DMS79 treated with DMSO at 0.1 percent for 48 hours (cell line): ENCODE results near the gene LHX2.
"Not testable (repeated sequence)": the region's sequence is repeated elsewhere in the genome, so short reads cannot be mapped to it uniquely, and the experiment has no call there.

Source experiments
- DNase-seq: peaks from one replicate; lab custom pipeline; 2025; lab: John Stamatoyannopoulos, UW

The LHX2 gene

GRCh38 chr9:124011460-124012301 lies at the start of gene LHX2:
TSS of gene LHX2 (plus strand) at chr9:124011768. CDS start at chr9:124012349, 581 bp downstream.
- DNase-seq: peak; percentile 94

DNA sequence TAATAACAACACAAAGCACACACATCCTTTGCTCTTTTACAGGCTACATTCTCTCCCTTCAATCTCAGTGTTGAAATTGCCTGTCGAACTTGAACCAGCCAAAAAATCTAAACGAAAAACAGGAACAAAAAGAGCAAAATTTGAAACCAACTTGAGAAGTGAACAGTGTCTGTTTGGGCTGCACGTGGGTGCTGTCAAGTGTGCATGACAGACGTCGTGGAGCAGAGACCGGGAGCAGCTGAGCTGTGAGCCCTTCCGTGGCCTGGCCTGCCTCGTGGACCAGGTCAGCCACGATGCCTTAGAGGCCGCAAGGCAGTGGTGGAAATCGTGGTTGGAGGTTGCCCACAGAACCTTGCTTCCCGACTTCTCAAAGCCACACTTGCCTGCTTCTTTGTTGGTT lies 46.8 kb upstream of the LHX2 start:
- no peak for DNase-seq

- no peak for DNase-seq
Observed at GRCh38 chr9:123965801-123966686, 45.5 kb upstream of the LHX2 start.

DNA sequence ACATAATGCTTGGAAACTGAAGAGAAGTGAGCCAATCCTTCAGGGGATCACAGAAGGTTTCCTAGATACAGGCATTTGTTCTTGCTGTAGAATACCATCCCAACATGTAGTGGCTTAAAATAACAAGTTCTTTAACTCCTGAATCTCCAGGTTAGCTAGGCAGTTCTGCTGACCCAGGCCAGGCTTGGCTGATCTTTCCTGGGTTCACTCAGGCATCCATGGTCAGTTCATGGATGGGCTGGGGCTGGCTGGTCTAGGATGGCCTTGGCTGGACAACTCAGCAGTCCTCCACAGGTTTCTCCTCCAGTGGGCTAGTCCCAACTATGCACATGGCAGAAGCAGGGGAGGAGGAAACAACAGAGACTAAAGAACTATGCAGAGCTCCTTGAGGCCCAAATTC lies 44.2 kb upstream of the LHX2 start:
- no peak for DNase-seq

- no peak for DNase-seq
Observed at GRCh38 chr9:123972618-123973017, 39.0 kb upstream of the LHX2 start.

GRCh38 chr9:123973590-123974223 lies 37.9 kb upstream of the LHX2 start:
- DNase-seq: no peak

DNA sequence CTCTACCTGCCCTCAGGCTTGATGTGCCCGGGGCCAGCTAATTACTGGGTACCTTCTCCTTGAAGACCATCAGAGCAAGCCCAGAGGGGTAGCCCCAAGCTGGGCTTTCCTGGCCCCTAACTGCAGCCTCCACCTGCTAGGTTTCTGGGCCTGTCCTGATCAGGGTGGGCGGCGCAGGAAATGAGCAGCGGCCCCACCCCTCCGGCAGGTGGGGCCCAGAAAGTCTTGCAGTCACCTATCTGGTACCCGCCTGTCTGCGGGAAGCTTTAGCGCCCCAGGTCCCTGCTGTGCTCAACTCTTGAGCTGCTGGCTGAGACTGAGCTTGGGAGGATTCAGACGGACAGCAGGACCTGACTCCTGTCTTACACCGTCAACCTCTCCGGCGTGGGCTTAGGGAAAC lies 37.1 kb upstream of the LHX2 start:
- no peak for DNase-seq

DNA sequence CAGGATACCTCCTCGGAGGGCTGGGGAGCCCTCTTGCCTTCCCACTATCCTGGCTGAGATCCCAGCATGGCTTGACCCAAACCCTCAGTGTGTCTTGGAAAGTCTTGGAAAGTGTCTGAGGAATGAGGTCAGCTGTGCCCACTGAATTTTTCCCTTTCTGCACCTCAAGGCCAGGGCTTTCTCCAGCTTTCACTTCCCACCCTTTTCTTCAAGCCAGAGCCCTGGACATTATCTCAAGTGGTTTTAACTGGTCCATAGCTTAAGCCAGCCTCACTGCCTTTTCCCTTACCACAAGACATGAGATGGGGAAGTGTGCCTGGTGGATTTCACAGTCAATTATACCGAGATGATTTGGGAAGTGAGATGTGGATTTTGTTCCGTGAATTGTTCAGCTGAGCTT lies 35.7 kb upstream of the LHX2 start:
- DNase-seq: no peak

GRCh38 chr9:123976579-123976978 lies 35.0 kb upstream of the LHX2 start:
- DNase-seq: not testable (repeated sequence)

DNA sequence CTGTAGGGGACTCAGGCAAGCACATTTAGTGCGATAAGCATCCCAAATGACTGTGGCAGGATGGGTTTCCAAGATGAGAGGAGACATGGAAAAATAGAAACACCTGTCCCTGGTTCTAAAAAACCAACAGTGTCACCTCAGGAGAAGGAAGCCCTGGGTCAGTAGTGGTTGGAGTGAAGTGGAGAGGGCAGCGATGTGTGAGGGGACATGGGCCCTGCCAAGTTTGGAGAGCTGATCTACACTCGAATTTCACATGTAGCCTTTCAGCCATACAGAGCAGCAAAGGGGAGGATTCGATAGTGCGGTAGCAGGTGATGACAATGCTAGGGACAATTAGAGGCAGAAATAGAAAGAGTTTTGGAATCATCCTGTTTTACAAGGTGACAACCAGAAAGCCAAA lies 32.6 kb upstream of the LHX2 start:
- peak; percentile 80 for DNase-seq

DNA sequence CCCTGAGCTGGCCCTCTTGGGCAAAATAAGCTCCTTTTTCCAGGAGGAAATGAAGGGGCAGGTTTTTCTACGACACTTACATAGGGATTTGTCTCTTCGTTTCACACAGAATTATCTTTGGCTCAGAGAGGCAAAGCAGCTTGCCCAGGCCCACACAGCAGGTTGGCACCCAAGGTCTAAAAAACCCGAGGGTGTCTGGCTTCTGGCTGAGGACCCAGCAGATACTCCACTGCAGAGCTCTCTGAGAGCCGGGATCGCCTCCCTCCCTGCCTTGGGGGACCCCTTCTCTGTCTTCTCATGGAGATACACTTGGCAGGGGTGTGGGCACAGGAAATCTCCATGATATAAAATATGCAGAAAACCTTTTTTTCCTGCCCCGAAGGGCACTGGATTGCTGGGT lies 29.0 kb upstream of the LHX2 start:
- DNase-seq: no peak

GRCh38 chr9:123983047-123983446 lies 28.5 kb upstream of the LHX2 start:
- DNase-seq: no peak

DNA sequence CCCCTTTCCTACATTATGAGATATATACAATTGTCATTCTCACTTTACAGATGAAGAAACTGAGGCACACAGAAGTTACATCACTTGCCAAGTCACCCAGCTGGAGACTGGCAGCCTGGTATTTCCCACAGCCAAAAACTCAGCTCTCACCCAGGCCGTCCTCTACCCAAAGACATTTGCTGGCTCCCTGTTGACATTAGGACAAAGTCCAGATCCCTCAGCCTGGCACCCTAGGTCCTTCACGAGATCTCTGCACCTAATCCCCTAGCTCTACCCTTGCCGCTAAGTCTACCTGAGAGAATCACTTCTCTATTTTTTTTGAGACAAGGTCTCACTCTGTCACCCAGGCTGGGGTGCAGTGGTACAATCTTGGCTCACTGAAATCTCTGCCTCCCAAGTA lies 26.8 kb upstream of the LHX2 start:
- no peak for DNase-seq

DNA sequence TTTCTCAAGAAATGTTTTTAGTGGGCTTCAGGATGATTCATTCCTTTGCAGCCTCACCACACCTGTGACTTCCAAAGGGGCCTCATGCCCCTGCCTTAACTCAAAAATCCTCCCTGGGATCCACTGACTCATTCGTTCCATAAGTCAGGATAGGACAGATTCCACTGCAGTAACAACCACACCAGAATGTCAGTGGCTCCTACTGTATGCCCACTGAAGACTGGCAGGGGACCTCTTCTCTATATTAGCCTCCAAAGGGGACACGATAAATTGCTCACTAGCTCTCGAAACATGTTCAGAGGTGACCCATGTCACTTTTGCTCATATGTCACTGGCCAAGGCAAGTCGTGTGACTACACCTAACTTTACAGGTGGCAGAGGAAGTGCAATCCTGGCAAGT lies 25.7 kb upstream of the LHX2 start:
- DNase-seq: no peak

GRCh38 chr9:123990427-123990826 lies 21.1 kb upstream of the LHX2 start:
- DNase-seq: no peak

DNA sequence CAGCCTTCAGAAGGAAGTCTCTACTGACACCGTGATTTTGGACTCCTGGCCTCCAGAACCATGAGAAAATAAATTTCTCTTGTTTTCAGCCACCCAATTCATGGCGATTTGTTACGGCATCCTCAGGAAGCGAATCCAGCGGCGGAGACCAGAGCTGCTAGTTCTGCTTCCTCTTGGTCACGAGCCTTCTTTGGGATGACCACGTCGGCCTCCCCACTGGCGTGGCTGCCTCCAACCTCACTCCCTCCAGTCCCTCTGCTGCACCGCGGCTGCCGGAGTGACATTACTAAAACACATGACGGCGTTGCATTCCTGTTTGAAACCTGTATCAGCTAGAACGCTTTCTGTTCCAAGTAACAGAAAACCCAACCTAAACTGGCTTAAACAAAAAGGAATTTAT lies 18.9 kb upstream of the LHX2 start:
- not testable (repeated sequence) for DNase-seq

DNA sequence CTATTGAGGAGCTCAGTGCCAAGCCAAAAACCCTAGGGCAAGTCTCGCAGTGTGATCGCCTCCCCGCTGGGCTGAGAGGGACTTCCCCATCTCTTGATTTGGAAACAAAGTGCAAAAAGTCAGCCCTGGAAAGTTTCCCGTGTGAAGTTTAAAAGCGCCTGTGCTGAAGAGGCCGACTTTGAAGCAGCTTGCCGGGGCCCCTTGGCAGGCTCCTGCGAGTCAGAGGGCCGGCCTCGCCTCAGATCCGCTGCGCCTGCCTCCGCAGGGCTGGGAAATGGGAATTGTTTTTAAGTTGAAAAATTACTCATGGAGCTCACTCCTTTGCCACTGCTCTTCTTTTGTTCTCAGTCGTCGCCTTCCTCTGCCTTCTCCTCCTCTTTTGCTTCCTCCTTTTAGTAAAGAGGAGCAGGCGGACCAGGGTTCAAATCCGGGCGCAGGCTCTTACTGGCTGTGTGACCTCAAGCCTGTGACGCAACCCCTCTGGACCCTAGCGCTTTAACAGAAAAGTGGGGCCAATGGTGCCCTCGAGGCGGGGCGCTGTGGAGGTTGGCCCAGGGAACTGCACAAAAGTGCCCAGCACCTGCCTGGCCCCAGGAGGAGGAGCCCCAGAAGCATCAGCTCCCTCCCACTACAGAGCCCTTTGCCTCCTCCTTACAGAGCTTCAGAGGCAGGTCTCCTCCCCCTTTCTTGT lies 14.7 kb upstream of the LHX2 start:
- DNase-seq: no peak

DNA sequence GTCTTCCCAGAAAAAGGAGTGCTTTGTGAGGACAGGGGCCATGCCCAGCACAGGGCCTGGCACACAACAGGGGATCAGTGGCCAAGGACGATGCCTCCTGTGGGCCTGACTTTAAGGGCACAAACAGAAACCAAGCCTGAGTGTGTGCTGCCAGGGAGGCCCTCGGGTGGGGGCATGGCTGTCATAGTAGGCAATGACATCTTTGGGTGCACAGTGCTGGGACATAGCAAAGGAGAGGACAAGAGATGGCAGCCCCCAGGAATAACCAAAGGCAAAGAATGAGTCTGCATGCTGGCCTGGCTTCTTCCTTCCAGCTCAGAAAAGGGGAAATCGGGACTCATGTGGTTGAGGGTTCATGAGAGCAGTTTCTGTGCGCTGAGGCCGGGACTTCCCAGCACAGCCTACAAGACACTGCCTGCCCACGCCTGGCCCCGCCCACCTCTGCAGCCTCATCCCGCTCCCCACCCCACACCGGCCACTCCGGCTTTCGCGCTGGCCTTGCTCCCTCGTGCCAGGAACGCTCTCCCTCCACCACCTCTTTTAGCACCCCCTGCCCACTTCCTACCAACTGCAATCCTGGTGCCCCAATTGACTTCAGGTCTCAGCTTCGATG lies 13.8 kb upstream of the LHX2 start:
- no peak for DNase-seq

DNA sequence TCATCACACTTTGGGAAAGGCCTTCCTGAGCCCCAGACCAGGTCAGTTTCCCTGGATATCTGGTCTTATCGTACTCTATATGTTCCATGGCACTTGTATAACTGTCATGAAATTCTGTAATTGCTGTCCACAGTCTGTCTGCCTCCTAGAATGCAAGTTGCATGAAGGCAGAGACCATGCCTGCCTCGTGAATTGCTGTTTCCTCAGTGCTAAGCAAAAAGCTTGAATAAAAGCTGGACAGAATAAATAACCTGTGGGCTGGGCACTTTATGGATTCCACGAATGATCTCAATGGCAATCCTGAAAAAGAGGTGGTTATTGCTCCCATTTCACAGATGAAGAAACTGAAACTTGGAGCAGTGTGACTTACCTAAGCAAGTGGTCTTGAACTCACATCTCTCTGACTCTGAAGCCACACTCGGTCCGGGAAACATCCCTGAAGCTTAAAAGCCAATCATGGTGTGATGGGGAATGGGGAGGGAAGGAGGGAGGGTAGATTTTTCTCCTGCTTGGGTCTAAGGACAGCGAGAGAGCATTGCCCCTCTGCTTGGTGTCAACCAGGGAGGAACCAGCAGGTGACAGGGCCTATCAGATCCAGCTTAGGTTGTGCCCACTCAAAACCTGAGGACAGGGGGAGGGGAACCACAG lies 13.2 kb upstream of the LHX2 start:
- DNase-seq: no peak

DNA sequence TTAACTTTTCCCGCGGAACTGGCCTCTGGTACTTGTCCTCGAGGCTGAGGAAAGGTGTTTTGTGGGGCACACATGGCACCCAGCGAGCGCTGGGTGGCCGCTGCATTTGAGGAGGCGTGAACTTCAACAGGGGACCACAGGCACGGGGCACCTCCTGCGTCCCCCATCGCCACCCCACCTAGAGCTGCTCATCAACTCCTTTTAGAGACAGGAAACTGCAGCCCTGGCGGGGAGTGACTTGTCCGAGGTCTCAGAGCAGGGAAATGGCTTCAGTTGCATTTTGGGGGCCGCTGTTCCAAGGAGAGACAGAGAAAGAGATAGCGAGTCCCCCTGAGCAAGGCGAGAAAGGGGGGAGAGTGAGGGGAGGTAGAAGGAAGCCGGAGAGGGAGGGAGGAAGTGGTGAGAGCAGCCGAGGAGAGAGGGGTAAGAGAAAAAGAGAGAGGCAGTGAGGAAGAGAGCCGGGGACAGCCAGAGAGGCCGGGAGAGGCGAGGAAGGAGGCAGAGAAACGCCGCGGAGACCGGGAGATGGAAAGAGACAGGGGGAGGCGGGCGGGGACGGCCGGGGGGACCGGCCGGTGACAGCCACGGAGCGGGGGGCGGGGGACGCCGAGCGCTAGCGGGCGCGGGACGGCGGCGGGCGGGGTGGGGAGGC lies 12.5 kb upstream of the LHX2 start:
- DNase-seq: no peak

- no peak for DNase-seq
Observed at GRCh38 chr9:123999661-124000060, 11.9 kb upstream of the LHX2 start.
